Measurements from ENCODE around the gene RAG2.

The RAG2 gene

DNA sequence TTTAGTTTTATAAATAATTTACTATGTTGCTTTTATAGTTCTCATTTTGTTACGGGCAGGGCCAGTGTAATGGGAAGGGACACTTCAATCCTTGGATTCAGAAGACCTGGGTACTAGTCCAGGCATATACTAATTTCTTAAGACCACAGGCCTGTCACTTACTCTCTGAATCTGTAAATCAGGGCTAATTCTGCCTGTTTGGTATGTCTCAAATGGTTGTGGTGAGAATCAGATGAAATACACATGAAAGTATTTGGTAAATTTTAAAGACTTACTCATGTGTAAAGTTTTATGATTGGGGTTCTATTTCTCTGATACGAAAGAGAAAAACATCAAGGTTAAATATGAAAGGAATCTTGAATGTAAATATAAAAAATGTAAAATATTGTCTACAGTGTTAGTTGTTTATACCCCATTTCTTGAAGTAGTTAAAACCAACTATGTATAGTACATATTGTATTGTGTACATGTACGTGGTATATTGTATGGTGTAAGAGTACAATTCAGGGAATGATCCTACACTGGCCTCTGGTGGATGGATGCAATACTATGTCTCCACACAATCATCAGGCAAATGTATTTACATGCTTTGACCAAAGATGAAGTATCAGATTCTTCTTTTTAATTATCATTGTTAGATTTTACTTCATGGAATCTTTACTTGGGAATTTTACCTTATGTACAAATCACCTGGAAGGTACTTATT is 24.5 kb upstream of the RAG2 start (continued):
- TF ChIP-seq, protein P1, sequence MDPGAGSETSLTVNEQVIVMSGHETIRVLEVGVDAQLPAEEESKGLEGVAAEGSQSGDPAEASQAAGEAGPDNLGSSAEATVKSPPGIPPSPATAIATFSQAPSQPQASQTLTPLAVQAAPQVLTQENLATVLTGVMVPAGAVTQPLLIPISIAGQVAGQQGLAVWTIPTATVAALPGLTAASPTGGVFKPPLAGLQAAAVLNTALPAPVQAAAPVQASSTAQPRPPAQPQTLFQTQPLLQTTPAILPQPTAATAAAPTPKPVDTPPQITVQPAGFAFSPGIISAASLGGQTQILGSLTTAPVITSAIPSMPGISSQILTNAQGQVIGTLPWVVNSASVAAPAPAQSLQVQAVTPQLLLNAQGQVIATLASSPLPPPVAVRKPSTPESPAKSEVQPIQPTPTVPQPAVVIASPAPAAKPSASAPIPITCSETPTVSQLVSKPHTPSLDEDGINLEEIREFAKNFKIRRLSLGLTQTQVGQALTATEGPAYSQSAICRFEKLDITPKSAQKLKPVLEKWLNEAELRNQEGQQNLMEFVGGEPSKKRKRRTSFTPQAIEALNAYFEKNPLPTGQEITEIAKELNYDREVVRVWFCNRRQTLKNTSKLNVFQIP (CRISPR knock-in tag; IDR thresholded peaks at IDR 0.05; ENCODE audit: borderline replicate concordance, low read depth) = no peak

DNA sequence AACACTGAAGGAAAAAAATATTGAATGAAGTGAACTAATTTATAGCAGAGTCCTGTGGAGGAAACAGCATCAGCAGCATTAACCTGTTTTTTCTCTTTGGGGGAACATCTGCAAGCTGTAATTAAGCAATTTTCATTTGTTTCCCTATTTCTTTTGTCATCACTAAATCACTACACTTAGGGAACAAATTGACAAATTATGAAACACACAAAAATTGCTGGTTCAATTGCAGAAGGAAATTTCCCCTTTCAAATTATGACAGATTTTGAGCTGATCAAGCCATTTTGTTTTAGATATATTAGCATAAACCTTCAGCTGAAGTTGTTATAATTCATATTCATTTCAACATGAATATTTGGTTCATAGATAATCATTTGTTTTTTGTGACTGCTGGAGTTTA is 22.2 kb upstream of the RAG2 start:
- TF ChIP-seq, protein P2, sequence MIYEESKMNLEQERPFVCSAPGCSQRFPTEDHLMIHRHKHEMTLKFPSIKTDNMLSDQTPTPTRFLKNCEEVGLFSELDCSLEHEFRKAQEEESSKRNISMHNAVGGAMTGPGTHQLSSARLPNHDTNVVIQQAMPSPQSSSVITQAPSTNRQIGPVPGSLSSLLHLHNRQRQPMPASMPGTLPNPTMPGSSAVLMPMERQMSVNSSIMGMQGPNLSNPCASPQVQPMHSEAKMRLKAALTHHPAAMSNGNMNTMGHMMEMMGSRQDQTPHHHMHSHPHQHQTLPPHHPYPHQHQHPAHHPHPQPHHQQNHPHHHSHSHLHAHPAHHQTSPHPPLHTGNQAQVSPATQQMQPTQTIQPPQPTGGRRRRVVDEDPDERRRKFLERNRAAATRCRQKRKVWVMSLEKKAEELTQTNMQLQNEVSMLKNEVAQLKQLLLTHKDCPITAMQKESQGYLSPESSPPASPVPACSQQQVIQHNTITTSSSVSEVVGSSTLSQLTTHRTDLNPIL (CRISPR knock-in tag; IDR thresholded peaks at IDR 0.05; ENCODE audit: low read depth) = no peak
- TF ChIP-seq TCF4 (CRISPR knock-in tag; IDR thresholded peaks at IDR 0.05; ENCODE audit: borderline replicate concordance) (peak; percentile 33; the same call in 1 of the 2 replicates), ZFP30 (CRISPR knock-in tag; IDR thresholded peaks at IDR 0.05) (no peak)
- no peak for ATAC-seq

DNA sequence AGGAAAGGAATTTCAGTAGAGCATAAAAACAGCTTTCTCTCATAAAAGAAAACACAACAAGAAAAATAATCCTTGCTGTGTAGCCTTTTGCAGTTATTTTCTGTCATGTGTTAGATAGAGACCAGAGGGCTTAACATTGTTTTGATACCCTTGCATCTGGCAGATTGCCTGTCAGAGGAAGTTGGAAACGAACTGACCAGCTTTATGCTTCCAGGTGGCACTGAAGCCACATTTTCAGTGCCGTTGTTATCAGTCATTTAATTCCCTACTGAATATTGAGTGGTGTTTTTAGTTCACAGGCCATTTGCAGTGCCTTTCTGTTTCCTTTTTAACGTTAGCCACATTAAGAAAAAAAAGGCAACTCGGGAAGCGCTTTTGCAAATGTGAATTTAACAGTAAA is 21.5 kb upstream of the RAG2 start:
- peak; percentile 56 for ATAC-seq

DNA sequence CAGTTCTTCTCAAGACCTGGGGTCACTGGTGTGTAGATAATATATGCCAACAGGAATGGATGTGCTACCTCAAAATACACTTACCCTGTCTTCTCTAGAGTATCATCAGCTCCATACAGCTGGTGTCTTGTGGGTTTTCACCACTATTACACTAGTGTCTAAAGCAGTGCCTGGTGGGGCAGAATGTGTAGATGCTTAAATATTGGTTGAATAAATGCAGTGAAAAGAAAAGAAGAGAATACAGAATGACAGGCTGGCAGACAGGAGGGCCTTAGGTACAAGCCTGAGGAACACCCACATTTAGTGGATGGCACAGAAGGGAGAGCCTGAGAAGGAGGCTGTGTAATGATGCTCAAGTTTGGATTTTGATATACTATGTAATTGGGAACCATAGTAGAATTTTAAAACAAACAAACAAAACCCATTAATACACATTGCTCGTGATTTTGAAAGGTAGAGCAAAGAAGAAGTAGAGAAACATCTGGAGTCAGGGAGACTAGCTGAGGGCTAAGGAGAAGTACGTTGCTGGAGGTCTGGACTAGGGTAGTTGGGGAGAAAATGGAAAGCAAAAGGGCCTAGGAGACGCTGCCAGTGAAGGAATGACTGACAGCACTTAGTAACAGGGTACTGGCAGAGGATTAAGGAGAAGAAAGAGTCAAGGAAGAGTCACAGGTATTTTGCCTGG is 20.5 kb upstream of the RAG2 start:
- ATAC-seq = no peak
- TF ChIP-seq RARB (CRISPR knock-in tag; IDR thresholded peaks at IDR 0.05) = no peak
- TF ChIP-seq, protein P1 (CRISPR knock-in tag; IDR thresholded peaks at IDR 0.05; ENCODE audit: borderline replicate concordance, low read depth) = no peak
- TF ChIP-seq SNAI2 (CRISPR knock-in tag; IDR thresholded peaks at IDR 0.05) = no peak
- no peak for TF ChIP-seq ISL1 (CRISPR knock-in tag; IDR thresholded peaks at IDR 0.05)
- TF ChIP-seq, protein P3, sequence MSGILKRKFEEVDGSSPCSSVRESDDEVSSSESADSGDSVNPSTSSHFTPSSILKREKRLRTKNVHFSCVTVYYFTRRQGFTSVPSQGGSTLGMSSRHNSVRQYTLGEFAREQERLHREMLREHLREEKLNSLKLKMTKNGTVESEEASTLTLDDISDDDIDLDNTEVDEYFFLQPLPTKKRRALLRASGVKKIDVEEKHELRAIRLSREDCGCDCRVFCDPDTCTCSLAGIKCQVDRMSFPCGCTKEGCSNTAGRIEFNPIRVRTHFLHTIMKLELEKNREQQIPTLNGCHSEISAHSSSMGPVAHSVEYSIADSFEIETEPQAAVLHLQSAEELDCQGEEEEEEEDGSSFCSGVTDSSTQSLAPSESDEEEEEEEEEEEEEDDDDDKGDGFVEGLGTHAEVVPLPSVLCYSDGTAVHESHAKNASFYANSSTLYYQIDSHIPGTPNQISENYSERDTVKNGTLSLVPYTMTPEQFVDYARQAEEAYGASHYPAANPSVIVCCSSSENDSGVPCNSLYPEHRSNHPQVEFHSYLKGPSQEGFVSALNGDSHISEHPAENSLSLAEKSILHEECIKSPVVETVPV (CRISPR knock-in tag; IDR thresholded peaks at IDR 0.05) = no peak
- TF ChIP-seq ZNF8 (CRISPR knock-in tag; IDR thresholded peaks at IDR 0.05) = no peak
- no peak for TF ChIP-seq PPARA (CRISPR knock-in tag; IDR thresholded peaks at IDR 0.05; ENCODE audit: borderline replicate concordance)
- TF ChIP-seq, protein P2 (CRISPR knock-in tag; IDR thresholded peaks at IDR 0.05; ENCODE audit: low read depth) = no peak
- TF ChIP-seq GLIS3 (CRISPR knock-in tag; IDR thresholded peaks at IDR 0.05) = no peak
- TF ChIP-seq, protein P4, sequence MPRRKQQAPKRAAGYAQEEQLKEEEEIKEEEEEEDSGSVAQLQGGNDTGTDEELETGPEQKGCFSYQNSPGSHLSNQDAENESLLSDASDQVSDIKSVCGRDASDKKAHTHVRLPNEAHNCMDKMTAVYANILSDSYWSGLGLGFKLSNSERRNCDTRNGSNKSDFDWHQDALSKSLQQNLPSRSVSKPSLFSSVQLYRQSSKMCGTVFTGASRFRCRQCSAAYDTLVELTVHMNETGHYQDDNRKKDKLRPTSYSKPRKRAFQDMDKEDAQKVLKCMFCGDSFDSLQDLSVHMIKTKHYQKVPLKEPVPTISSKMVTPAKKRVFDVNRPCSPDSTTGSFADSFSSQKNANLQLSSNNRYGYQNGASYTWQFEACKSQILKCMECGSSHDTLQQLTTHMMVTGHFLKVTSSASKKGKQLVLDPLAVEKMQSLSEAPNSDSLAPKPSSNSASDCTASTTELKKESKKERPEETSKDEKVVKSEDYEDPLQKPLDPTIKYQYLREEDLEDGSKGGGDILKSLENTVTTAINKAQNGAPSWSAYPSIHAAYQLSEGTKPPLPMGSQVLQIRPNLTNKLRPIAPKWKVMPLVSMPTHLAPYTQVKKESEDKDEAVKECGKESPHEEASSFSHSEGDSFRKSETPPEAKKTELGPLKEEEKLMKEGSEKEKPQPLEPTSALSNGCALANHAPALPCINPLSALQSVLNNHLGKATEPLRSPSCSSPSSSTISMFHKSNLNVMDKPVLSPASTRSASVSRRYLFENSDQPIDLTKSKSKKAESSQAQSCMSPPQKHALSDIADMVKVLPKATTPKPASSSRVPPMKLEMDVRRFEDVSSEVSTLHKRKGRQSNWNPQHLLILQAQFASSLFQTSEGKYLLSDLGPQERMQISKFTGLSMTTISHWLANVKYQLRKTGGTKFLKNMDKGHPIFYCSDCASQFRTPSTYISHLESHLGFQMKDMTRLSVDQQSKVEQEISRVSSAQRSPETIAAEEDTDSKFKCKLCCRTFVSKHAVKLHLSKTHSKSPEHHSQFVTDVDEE (CRISPR knock-in tag; IDR thresholded peaks at IDR 0.05) = no peak
- TF ChIP-seq ARNTL (CRISPR knock-in tag; IDR thresholded peaks at IDR 0.05; ENCODE audit: borderline replicate concordance, low read depth) = no peak
- TF ChIP-seq TCF4 (CRISPR knock-in tag; IDR thresholded peaks at IDR 0.05; ENCODE audit: borderline replicate concordance) = no peak

More for the DNA sequence above, 21.5 kb upstream of the RAG2 start:
- TF ChIP-seq ZNF565 (CRISPR knock-in tag; conservative IDR thresholded peaks at IDR 0.05; ENCODE audit: low read depth) = no peak
- TF ChIP-seq TCF4 (CRISPR knock-in tag; IDR thresholded peaks at IDR 0.05; ENCODE audit: borderline replicate concordance) = peak; percentile 94
- no peak for TF ChIP-seq TOX (CRISPR knock-in tag; IDR thresholded peaks at IDR 0.05; ENCODE audit: borderline replicate concordance)
- TF ChIP-seq CSDC2 (CRISPR knock-in tag; IDR thresholded peaks at IDR 0.05) = no peak
- peak; percentile 35; the same call in 1 of the 2 replicates for TF ChIP-seq ZFP30 (CRISPR knock-in tag; IDR thresholded peaks at IDR 0.05)
- peak; percentile 16; the same call in 1 of the 2 replicates for TF ChIP-seq ESRRG (CRISPR knock-in tag; IDR thresholded peaks at IDR 0.05)
- no peak for TF ChIP-seq ZNF8 (CRISPR knock-in tag; IDR thresholded peaks at IDR 0.05)
- TF ChIP-seq PPARA (CRISPR knock-in tag; IDR thresholded peaks at IDR 0.05; ENCODE audit: borderline replicate concordance) = no peak
- peak; percentile 51; the same call in 1 of the 2 replicates for TF ChIP-seq ISL1 (CRISPR knock-in tag; IDR thresholded peaks at IDR 0.05)
- TF ChIP-seq, protein P4 (CRISPR knock-in tag; IDR thresholded peaks at IDR 0.05) = peak; percentile 83
